NCI-H2107 treated with DMSO at 0.1 percent for 48 hours (cell line): ENCODE measurements around the gene SHC1.

Source experiments
- DNase-seq: peaks from one replicate; lab custom pipeline; 2025; ENCODE audit not compliant: unreplicated experiment; lab: John Stamatoyannopoulos, UW

SHC1 gene

GRCh38 chr1:154940651-154941194 lies 29.8 kb downstream of the SHC1 start:
- DNase-seq, result no peak

- DNase-seq, result no peak
Observed at GRCh38 chr1:154940213-154940560, 30.4 kb downstream of the SHC1 start.

DNA sequence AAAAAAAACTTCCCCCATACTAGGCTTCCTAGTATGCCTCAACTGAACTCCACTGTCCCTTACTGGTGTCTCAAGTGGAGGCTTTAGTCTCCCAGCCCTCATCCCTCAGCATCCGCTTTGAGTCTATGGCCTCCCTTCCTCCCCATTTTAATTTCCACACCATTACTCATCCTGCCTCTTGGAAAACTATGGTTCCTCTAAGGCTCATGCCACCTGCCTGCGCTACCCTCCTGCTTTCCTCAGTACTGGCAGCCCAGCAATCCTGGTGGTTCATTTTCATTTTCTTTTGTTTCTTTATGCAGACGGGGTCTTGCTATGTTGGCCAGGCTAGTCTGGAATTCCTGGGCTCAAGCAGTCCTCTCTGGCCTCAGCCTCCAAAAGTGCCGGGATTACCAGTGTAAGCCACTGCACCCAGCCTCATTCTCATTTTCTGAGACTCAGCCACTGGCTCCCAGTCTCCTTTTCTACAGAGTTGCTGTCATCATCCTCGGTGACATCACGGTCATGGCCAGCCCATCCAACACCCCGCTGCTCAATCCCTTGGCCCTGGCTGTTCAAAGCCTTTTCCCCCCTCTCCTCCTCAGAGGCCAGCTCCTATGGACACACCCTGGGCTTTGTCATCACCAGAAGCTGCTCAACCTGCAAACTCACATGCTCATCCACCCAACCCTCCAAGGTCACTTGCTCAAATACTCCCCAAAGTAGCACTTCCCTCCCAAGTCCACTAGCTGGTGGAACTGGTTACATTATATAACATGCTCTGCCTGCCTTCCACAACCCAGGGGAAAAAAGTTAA lies 31.7 kb downstream of the SHC1 start:
- no peak for DNase-seq

DNA sequence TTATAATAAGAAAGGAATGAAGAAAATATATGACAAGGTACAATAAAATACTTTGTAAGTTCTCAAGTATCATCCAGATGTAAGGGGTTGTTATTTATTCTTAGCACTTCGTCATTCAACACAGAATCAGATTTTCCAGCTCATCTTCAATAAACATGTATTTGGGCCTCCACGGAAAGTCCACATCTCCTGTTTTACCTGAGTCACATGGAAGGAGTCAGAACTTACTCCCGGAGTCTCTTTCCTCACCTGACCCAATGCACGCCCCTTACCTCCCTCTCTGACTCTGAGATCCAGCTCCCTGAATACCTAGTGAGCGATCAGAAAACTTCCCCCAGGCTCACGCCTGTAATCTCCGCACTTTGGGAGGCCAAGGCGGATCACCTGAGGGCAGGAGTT lies 32.6 kb downstream of the SHC1 start:
- DNase-seq, result no peak

- peak; percentile 95 for DNase-seq
Observed at GRCh38 chr1:154937085-154937987, 33.2 kb downstream of the SHC1 start.

GRCh38 chr1:154936555-154937084 lies 33.9 kb downstream of the SHC1 start, which contains the start of gene PMVK:
TSS of gene PMVK (minus strand) at chr1:154936719. CDS start at chr1:154936685, 34 bp downstream.
- DNase-seq, result peak; percentile 92

DNA sequence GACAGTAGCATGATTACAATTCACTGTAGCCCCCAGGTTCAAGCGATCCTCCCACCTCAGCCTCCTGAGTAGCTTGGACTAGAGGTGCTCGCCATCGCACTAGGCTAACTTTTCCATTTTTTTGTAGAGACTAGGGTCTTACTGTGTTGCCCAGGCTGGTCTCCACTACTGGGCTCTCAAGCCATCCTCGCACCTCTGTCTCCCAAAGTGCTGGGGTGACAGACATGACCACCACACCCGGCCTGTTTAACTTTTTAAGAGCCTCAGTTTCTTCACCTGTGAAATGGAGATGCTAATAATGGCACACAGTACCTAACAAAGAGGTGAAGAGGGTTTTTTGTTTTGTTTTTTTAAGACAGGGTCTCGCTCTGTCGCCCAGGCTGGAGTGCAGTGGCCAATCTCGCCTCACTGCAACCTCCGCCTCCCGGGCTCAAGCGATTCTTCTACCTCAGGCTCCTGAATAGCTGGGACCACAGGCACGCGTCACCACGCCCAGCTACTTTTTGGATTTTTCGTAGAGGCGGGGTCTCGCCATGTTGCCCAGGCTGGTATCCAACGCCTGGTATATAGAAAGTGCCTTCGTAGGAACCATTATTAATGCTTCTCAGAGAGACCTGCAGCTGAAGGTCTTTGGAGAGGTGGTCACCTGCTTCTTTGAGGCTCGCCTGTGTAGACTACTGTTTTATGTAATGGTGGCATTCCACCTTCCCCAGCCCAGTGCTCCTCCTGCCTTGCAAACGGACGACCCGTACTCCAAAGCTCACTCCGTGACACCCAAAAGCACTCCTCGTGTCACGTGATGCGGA lies 34.6 kb downstream of the SHC1 start:
- DNase-seq, result no peak

DNA sequence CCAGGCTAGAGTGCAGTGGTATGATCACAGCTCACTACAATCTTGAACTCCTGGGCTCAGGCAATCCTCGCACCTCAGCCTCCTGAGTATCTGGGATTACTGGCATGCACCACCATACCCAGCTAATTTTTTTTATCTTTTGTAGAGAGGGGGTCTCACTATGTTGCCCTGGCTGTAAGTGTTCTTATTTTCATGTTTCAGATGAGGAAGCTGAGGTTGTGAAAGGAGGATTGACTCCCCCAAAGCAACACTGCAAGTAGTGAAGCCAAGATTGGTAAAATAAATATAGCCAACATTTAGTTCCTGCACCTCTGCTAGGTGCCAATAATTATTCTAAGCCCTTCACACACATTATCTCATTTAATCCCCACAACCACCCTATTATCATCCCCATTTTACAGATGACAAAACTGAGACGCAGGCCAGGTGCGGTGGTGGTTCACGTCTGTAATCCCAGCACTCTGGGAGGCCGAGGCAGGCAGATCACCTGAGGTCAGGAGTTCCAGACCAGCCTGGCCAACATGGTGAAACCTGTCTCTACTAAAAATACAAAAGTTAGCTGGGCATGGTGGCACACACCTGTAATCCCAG lies 36.1 kb downstream of the SHC1 start:
- DNase-seq, result no peak

- DNase-seq, result no peak
Observed at GRCh38 chr1:154931940-154932487, 38.5 kb downstream of the SHC1 start.

DNA sequence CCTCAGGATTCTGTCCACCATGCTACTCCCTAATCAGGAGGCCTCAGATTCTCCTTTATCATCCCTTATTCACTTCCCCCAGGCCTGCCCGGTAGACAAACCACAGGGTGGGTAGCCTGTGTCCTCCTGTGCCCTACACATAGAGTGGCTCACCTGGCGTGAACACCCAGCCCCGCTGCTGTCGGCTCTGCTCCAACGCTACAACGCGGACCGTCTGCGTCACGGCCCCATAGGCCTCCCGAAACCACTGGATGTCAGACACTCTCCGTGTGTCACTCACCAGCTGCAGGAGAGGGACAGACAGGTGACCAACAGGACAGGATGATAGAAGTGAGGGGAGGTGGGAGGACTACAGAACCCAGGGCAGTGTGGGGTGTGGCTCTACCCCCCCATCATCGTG lies 44.3 kb downstream of the SHC1 start:
- no peak for DNase-seq

DNA sequence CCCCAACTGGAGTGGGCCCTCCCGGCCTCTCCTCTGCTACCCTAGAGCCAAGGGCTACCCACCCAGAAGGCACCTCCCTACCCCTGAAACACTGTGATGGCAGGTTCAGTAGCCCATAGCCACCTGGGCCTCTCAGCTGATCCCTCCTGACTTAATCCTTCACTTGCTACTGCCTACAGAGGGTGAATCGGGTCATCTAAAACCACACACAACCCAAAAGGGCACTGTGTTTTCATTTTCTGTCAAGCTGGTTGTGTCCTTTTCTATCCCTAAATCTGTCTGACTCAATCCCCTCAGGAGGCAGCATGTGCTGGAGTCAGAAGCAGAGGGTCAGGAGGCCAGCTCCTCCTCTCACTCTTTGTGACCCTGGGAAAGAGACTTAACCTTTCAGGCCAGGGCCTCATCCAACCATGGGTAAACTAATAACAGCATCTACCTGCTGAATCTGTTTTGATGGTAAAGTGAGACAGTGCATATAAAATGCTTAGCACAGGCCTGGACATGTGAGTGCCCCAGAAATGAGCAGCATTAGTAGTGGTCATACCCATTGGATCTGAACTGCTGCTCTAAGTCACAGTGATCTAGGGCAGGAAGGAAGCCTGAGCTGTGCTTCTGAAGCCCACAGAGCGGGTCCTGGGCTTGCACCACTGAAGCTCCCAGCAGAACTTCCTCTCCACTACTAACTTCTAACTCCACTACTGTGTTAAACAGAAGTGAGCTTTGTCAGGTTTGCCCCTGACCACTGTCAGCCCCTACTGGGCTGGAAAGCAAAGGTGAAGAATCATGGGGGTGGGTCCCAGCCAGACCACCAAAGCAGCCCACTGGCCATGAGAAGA lies 45.0 kb downstream of the SHC1 start:
- DNase-seq, result no peak

GRCh38 chr1:154923695-154924094 lies 46.9 kb downstream of the SHC1 start:
- DNase-seq, result no peak

- DNase-seq, result no peak
Observed at GRCh38 chr1:154913273-154913672, 57.3 kb downstream of the SHC1 start.

GRCh38 chr1:154912755-154913154 lies 57.8 kb downstream of the SHC1 start:
- no peak for DNase-seq
